ENCODE results near the gene FAM20A.

FAM20A gene

GRCh38 chr17:68600931-68601564, at the start of gene FAM20A:
Gene FAM20A (minus strand): TSS chr17:68601367. CDS start chr17:68600666, 701 bp downstream.
- peak; percentile 42 for ATAC-seq (ENCODE audit: low read depth)
- H3K4me3 ChIP-seq (ENCODE audit: severe bottlenecking): peak within 1 kb of the TSS; percentile 20

GRCh38 chr17:68649324-68649723, 48.2 kb upstream of the FAM20A start:
- no peaks in the 10 kb centered on the region for H3K36me3 ChIP-seq (ENCODE audit: low read depth)
- peaks cover 2% of the 10 kb centered on the region for H3K4me1 ChIP-seq (ENCODE audit: insufficient read depth, poor library complexity, severe bottlenecking)
- H3K4me3 ChIP-seq (ENCODE audit: severe bottlenecking): no peak overlapping the region
- ATAC-seq (ENCODE audit: low read depth) (no peak), DNase-seq (ENCODE audit: low spot score) (no peak)
- H3K9me3 ChIP-seq (ENCODE audit: severe bottlenecking): no peaks in the 10 kb centered on the region
- TF ChIP-seq CTCF (IDR thresholded peaks at IDR 0.05; ENCODE audit: poor library complexity, severe bottlenecking): no peak
- peaks cover 20% of the 10 kb centered on the region for H3K27me3 ChIP-seq (ENCODE audit: insufficient read depth, poor library complexity, severe bottlenecking)
- no peak overlapping the region for H3K27ac ChIP-seq (ENCODE audit: poor library complexity, severe bottlenecking)

More at GRCh38 chr17:68600931-68601564, at the start of gene FAM20A:
- no peaks in the 10 kb centered on the region for H3K9me3 ChIP-seq (ENCODE audit: severe bottlenecking)
- peaks cover 53% of the 10 kb centered on the region for H3K27me3 ChIP-seq (ENCODE audit: insufficient read depth, poor library complexity, severe bottlenecking)
- no peak within 1 kb of the TSS for H3K27ac ChIP-seq (ENCODE audit: poor library complexity, severe bottlenecking)
- no peaks in the 10 kb centered on the region for H3K36me3 ChIP-seq (ENCODE audit: low read depth)
- no peaks in the 10 kb centered on the region for H3K4me1 ChIP-seq (ENCODE audit: insufficient read depth, poor library complexity, severe bottlenecking)
- TF ChIP-seq CTCF (IDR thresholded peaks at IDR 0.05; ENCODE audit: poor library complexity, severe bottlenecking): no peak
- no peak for DNase-seq (ENCODE audit: low spot score)

- no peak for TF ChIP-seq CTCF (IDR thresholded peaks at IDR 0.05; ENCODE audit: poor library complexity, severe bottlenecking)
- Histone ChIP-seq H3K4me3 (ENCODE audit: severe bottlenecking) (no peak overlapping the region), H3K27ac (ENCODE audit: poor library complexity, severe bottlenecking) (no peak overlapping the region), H3K27me3 (ENCODE audit: insufficient read depth, poor library complexity, severe bottlenecking) (peaks cover 38% of the 10 kb centered on the region), H3K36me3 (ENCODE audit: low read depth) (no peaks in the 10 kb centered on the region), H3K9me3 (ENCODE audit: severe bottlenecking) (no peaks in the 10 kb centered on the region), H3K4me1 (ENCODE audit: insufficient read depth, poor library complexity, severe bottlenecking) (peaks cover 2% of the 10 kb centered on the region)
- DNase-seq (ENCODE audit: low spot score) (no peak), ATAC-seq (ENCODE audit: low read depth) (no peak)
Measured at GRCh38 chr17:68646626-68647526, 45.7 kb upstream of the FAM20A start.

- ATAC-seq (ENCODE audit: low read depth) (no peak), DNase-seq (ENCODE audit: low spot score) (no peak)
- Histone ChIP-seq H3K4me3 (ENCODE audit: severe bottlenecking) (no peak overlapping the region), H3K36me3 (ENCODE audit: low read depth) (no peaks in the 10 kb centered on the region), H3K4me1 (ENCODE audit: insufficient read depth, poor library complexity, severe bottlenecking) (peaks cover 2% of the 10 kb centered on the region), H3K27me3 (ENCODE audit: insufficient read depth, poor library complexity, severe bottlenecking) (peaks cover 38% of the 10 kb centered on the region), H3K27ac (ENCODE audit: poor library complexity, severe bottlenecking) (no peak overlapping the region), H3K9me3 (ENCODE audit: severe bottlenecking) (no peaks in the 10 kb centered on the region)
- TF ChIP-seq CTCF (IDR thresholded peaks at IDR 0.05; ENCODE audit: poor library complexity, severe bottlenecking): no peak
Measured at GRCh38 chr17:68642118-68642412, 40.9 kb upstream of the FAM20A start.
